ENCODE results near the gene SMIM32. TPM values are rescaled to one million over a fixed set of nuclear protein-coding genes. Genes with fewer than 3 reads are reported as not detected.

Gene SMIM32
- total and polyA plus RNA-seq, 2 of the 13 experiments (the other 11 are each of a cell fraction or from before 2014, with no cell fraction given), result 0.15 to 0.20 TPM

- ATAC-seq (no peak; the same call in 1 of the 3 replicates), FAIRE-seq (no peak), DNase-seq (ENCODE audit: low spot score) (no peak)
- Histone ChIP-seq H3K79me2 (ENCODE audit: insufficient read depth, low read length) (no peaks in the 10 kb centered on the region), H3K9me3 (ENCODE audit: low read length) (no peaks in the 10 kb centered on the region), H2AFZ (ENCODE audit: low read length) (no peak overlapping the region), H3K36me3 (replicated peaks in 1 of 2; ENCODE audit: control insufficient read depth in 1 of 2, insufficient read depth in 2 of 2, low read length in 2 of 2) (no peaks in the 10 kb centered on the region), H3K4me2 (ENCODE audit: low read depth, low read length) (no peak overlapping the region), H3K27me3 (ENCODE audit: control insufficient read depth in 1 of 2, insufficient read depth in 2 of 2, low read length in 2 of 2) (peaks cover 0 to 47% of the 10 kb centered on the region in 2 experiments; a peak in 3 of 5 replicates), H3K4me1 (ENCODE audit: insufficient read depth, low read length) (no peaks in the 10 kb centered on the region), H4K20me1 (ENCODE audit: insufficient read depth, low read length) (no peaks in the 10 kb centered on the region), H3K4me3 (replicated peaks in 1 of 3; ENCODE audit: insufficient read depth in 1 of 3, low read depth in 2 of 3, low read length in 3 of 3) (no peak overlapping the region), H3K9ac (ENCODE audit: insufficient read depth, low read depth, low read length) (no peak overlapping the region), H3K27ac (ENCODE audit: extremely low read length, insufficient read depth, low read length) (no peak overlapping the region)
- BruUV-seq (replicated peaks), result no TSS peak
- WGBS (ENCODE audit: low lambda C conversion rate), result 40% methylated on average over 11 of the region's 14 CpGs
- ChIA-PET POLR2A (no interaction called here), CTCF (ENCODE audit: low intra/inter-chr PET ratio, low total read pairs) (no interaction called here)
- intact Hi-C loops (cut with micrococcal nuclease; ENCODE audit: unreplicated experiment) (no loop called here), in situ Hi-C loops (cut with HindIII; ENCODE audit: extremely low pct_ligation_motif_present, low pct_unique_long_range_greater_than_20kb) (no loop called here)
- no peak for TF ChIP-seq KAT8 (CRISPR knock-in tag; IDR thresholded peaks at IDR 0.05)
- no peak for TF ChIP-seq ZBTB8A (CRISPR knock-in tag; IDR thresholded peaks at IDR 0.05; ENCODE audit: borderline replicate concordance, low read depth)
- TF ChIP-seq CHD2 (IDR thresholded peaks at IDR 0.05; ENCODE audit: low read depth, low read length), result no peak
- TF ChIP-seq MYC (CRISPR knock-in tag; IDR thresholded peaks at IDR 0.05; ENCODE audit: borderline replicate concordance), result no peak
- TF ChIP-seq RARG (CRISPR knock-in tag; IDR thresholded peaks at IDR 0.05; ENCODE audit: low read depth), result no peak
- no peak for TF ChIP-seq ZNF598 (CRISPR knock-in tag; IDR thresholded peaks at IDR 0.05; ENCODE audit: borderline replicate concordance)
- TF ChIP-seq TOE1 (CRISPR knock-in tag; IDR thresholded peaks at IDR 0.05), result no peak
- TF ChIP-seq LRRFIP1 (CRISPR knock-in tag; conservative IDR thresholded peaks at IDR 0.05), result no peak
- TF ChIP-seq SNAI1 (CRISPR knock-in tag; IDR thresholded peaks at IDR 0.05; ENCODE audit: borderline replicate concordance), result no peak
- TF ChIP-seq ZBTB38 (CRISPR knock-in tag; IDR thresholded peaks at IDR 0.05), result no peak
- TF ChIP-seq HNF1A (IDR thresholded peaks at IDR 0.05; ENCODE audit: low read depth), result no peak
- TF ChIP-seq HNF1A (CRISPR knock-in tag; IDR thresholded peaks at IDR 0.05; ENCODE audit: borderline replicate concordance), result no peak
- no peak for TF ChIP-seq ZNF879 (CRISPR knock-in tag; IDR thresholded peaks at IDR 0.05)
- no peak for TF ChIP-seq ETV5 (CRISPR knock-in tag; IDR thresholded peaks at IDR 0.05; ENCODE audit: borderline replicate concordance)
- no peak for TF ChIP-seq ZNF180 (CRISPR knock-in tag; IDR thresholded peaks at IDR 0.05; ENCODE audit: borderline replicate concordance, low read depth)
- no peak for TF ChIP-seq BCL6 (CRISPR knock-in tag; IDR thresholded peaks at IDR 0.05)
- no peak for TF ChIP-seq RBM39 (IDR thresholded peaks at IDR 0.05; ENCODE audit: low read depth, low read length, poor library complexity, severe bottlenecking)
Observed at GRCh38 chr5:136209346-136209910, 16.5 kb upstream of the SMIM32 start.
